DND-41 (cell line): ENCODE measurements around the gene WHRN.

ENCODE experiments used
- EZH2 ChIP-seq: IDR thresholded peaks from 3 replicates; pipeline ENCODE4 v1.6.1; 2012; ENCODE audit warnings: borderline replicate concordance, low read depth, mild to moderate bottlenecking, moderate library complexity, low read length, inconsistent platforms; ENCODE audit not compliant: severe bottlenecking
- TF ChIP-seq, protein P1 (sequence below): IDR thresholded peaks from 2 replicates; pipeline ENCODE4 v1.5.1; 2012; ENCODE audit warnings: borderline replicate concordance, low read length, moderate library complexity, mild to moderate bottlenecking; ENCODE audit not compliant: poor library complexity, severe bottlenecking; ENCODE audit errors: extremely low read depth

DNA sequence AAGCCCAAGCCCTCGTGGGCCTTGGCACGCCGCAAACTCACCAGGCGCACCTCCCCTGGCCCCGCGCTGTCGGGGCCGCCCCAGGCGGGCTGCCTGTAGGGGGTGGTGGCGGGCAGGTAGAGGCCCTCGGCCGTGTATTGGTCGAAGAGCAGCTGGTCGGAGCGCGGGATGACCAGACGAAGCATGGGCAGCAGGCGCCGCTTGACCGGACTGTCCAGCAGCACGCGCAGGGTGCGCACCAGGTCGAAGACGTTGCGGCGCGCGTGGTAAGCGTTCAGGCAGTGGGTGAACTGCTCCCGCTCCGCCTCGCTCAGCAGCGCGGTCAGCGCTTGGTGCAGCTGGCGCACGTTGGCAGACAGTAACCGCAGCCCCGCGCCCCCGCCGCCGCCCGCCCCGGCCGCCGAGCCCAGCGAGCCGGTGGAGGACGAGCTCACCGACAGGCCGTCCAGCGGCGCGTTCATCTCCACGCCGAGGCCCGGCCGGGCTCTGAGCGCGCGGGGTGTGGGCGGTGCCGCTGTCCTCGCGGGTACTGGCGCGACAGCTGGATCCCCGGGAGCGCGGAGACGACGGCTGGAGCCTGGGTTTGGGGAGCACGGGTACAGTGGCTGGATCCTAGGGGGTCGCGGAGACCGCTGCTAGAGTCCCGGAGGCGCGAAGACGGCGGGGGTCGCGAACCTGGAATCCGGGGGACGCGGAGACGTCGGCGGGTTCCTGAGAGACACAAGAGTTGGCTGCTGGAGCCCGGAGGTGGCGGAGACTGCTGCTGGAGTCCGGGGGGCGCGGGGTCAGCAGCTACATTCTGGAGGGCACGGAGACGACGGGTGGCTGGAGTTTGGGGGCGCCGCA is 709 bp downstream of the WHRN start:
- TF ChIP-seq, protein P1, sequence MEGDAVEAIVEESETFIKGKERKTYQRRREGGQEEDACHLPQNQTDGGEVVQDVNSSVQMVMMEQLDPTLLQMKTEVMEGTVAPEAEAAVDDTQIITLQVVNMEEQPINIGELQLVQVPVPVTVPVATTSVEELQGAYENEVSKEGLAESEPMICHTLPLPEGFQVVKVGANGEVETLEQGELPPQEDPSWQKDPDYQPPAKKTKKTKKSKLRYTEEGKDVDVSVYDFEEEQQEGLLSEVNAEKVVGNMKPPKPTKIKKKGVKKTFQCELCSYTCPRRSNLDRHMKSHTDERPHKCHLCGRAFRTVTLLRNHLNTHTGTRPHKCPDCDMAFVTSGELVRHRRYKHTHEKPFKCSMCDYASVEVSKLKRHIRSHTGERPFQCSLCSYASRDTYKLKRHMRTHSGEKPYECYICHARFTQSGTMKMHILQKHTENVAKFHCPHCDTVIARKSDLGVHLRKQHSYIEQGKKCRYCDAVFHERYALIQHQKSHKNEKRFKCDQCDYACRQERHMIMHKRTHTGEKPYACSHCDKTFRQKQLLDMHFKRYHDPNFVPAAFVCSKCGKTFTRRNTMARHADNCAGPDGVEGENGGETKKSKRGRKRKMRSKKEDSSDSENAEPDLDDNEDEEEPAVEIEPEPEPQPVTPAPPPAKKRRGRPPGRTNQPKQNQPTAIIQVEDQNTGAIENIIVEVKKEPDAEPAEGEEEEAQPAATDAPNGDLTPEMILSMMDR = no peak
- no peak for TF ChIP-seq EZH2
